22Rv1 (cell line): ENCODE data around the gene IL11.

Experiments used
- ZFX ChIP-seq: fragments of 450-650 bp; IDR thresholded peaks from 2 replicates; pipeline ENCODE4 v1.6.1; 2017; ENCODE audit warnings: antibody characterized with exemption, borderline replicate concordance
- TF ChIP-seq, protein P1 (sequence below): fragments of 450-650 bp; IDR thresholded peaks from 2 replicates; pipeline ENCODE4 v1.5.1; 2017; ENCODE audit warnings: mild to moderate bottlenecking

DNA sequence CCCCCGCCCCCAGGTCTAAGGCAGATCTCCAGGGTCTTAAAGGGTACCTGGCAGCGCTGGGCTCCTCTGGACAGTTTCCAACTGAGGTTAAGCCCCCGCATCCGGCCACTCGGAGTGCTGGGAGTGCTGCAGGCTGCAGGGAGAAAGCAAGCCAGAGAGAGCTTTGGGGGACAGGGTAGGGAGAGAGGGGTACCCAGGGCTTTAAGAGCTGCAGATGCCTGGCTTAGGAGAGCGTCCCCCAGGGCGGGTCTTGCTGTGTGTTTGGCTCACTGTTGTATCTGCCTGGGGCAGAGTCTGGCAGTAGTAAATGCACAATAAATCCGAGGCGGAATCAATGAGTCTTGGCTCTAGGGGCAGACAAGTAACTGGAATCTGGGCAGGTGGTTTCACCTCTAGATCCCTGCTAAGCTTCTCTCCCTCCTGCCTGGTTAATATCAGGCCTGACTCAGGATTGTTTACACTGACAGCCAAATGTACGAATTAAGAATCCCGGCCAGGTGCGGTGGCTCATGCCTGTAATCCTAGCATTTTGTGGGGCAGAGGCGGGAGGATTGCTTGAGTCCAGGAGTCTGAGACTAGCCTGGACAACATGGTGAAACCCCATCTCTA is 14.9 kb downstream of the IL11 start:
- TF ChIP-seq, protein P1, sequence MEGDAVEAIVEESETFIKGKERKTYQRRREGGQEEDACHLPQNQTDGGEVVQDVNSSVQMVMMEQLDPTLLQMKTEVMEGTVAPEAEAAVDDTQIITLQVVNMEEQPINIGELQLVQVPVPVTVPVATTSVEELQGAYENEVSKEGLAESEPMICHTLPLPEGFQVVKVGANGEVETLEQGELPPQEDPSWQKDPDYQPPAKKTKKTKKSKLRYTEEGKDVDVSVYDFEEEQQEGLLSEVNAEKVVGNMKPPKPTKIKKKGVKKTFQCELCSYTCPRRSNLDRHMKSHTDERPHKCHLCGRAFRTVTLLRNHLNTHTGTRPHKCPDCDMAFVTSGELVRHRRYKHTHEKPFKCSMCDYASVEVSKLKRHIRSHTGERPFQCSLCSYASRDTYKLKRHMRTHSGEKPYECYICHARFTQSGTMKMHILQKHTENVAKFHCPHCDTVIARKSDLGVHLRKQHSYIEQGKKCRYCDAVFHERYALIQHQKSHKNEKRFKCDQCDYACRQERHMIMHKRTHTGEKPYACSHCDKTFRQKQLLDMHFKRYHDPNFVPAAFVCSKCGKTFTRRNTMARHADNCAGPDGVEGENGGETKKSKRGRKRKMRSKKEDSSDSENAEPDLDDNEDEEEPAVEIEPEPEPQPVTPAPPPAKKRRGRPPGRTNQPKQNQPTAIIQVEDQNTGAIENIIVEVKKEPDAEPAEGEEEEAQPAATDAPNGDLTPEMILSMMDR = no peak
- no peak for TF ChIP-seq ZFX
